22Rv1 (cell line): ENCODE measurements around the gene JPH3.

Experiments used
- H3K27ac ChIP-seq: fragments of 450-650 bp; 2 replicates; pipeline ENCODE4 v1.5.1; 2017
- CTCF ChIP-seq: fragments of 450-650 bp; IDR thresholded peaks from 2 replicates; pipeline ENCODE4 v1.5.1; 2017; ENCODE audit warnings: mild to moderate bottlenecking
- ZFX ChIP-seq: fragments of 450-650 bp; IDR thresholded peaks from 2 replicates; pipeline ENCODE4 v1.6.1; 2017; ENCODE audit warnings: antibody characterized with exemption, borderline replicate concordance

Gene JPH3

GRCh38 chr16:87665193-87665592 is 62.9 kb downstream of the JPH3 start:
- TF ChIP-seq CTCF = no peak
- no peak for TF ChIP-seq ZFX
- no peak overlapping the region for H3K27ac ChIP-seq

GRCh38 chr16:87666919-87667318 is 64.6 kb downstream of the JPH3 start:
- H3K27ac ChIP-seq = no peak overlapping the region
- no peak for TF ChIP-seq CTCF
- no peak for TF ChIP-seq ZFX

GRCh38 chr16:87667443-87667842 is 65.1 kb downstream of the JPH3 start:
- TF ChIP-seq CTCF (no peak), ZFX (no peak)
- no peak overlapping the region for H3K27ac ChIP-seq

- no peak overlapping the region for H3K27ac ChIP-seq
- TF ChIP-seq ZFX (no peak), CTCF (no peak)
Measured at GRCh38 chr16:87667946-87668345, 65.6 kb downstream of the JPH3 start.

- TF ChIP-seq ZFX = no peak
- no peak overlapping the region for H3K27ac ChIP-seq
Measured at GRCh38 chr16:87669672-87670071, 67.4 kb downstream of the JPH3 start.

GRCh38 chr16:87671221-87671620 is 68.9 kb downstream of the JPH3 start:
- no peak overlapping the region for H3K27ac ChIP-seq
- no peak for TF ChIP-seq ZFX
- peak; percentile 27; the same call in 1 of the 2 replicates for TF ChIP-seq CTCF

- TF ChIP-seq ZFX = no peak
- TF ChIP-seq CTCF = no peak
- no peak overlapping the region for H3K27ac ChIP-seq
Measured at GRCh38 chr16:87671715-87672270, 69.5 kb downstream of the JPH3 start.

- TF ChIP-seq CTCF (no peak), ZFX (no peak)
- H3K27ac ChIP-seq = no peak overlapping the region
Measured at GRCh38 chr16:87674419-87674818, 72.1 kb downstream of the JPH3 start.
